Stimulated activated memory B cell treated with anti-CD40 and anti-IgM and Interleukin-4, amounts not matched to agents 10 μg/mL and 1 μg/mL and 100 μg/mL, for 72 hours (primary cell): ENCODE results near the gene FBXL19.
A peak's percentile ranks its signal among the peaks of the same experiment; 100 is the strongest.

ENCODE experiments used
- ATAC-seq: fragments of 150-1000 bp; cut with Tn5 transposase; 2 replicates; pipeline ENCODE4 v1.10.0; 2021
- H3K27ac Mint-ChIP-seq: one replicate; pipeline ENCODE4 v1.8.0; 2022; ENCODE audit warnings: mild to moderate bottlenecking, mixed read lengths
- H3K27me3 Mint-ChIP-seq: one replicate; pipeline ENCODE4 v1.8.0; 2022; ENCODE audit warnings: mixed read lengths
- H3K36me3 Mint-ChIP-seq: one replicate; pipeline ENCODE4 v1.8.0; 2022; ENCODE audit warnings: mixed read lengths
- H3K4me1 Mint-ChIP-seq: one replicate; pipeline ENCODE4 v1.8.0; 2022; ENCODE audit warnings: mixed read lengths
- H3K4me3 Mint-ChIP-seq: one replicate; pipeline ENCODE4 v1.8.0; 2022; ENCODE audit warnings: mild to moderate bottlenecking, moderate library complexity, mixed read lengths
- H3K9me3 Mint-ChIP-seq: one replicate; pipeline ENCODE4 v1.8.0; 2022; ENCODE audit warnings: mixed read lengths

Gene FBXL19

DNA sequence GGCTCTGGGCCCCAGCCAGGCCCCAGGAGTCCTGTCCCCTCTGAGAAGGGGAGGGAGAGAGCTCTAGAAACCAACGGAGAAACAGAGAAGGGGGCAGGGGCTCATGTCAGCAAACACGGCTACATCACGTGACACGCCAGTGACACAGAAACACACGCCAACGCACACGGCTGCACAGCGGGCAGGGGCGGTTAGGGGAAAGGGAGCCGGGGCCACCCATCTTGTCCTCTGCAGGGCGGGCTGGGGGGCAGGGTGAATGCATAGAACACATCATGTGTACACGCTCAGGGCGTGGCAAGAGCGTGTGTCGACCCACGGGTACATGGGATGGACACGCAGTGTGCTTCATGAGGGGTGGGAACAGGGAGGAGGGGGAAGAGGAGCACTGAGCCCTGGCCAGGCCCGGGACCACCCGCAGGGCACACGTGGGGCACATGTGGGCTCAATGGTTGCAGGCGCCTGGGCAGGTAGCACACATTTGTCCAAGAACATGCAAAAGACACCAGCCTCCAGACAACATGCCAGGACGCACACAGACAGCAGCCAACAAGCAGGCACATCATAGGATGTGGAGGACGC is 66.2 kb downstream of the FBXL19 start:
- Mint-ChIP-seq H3K9me3 (no peaks in the 10 kb centered on the region), H3K27ac (no peak overlapping the region), H3K36me3 (peaks cover 13% of the 10 kb centered on the region), H3K27me3 (no peaks in the 10 kb centered on the region), H3K4me3 (no peak overlapping the region), H3K4me1 (peaks cover 12% of the 10 kb centered on the region)
- no peak for ATAC-seq

GRCh38 chr16:30990105-30990504 is 66.7 kb downstream of the FBXL19 start:
- no peak overlapping the region for H3K4me3 Mint-ChIP-seq
- no peaks in the 10 kb centered on the region for H3K27me3 Mint-ChIP-seq
- ATAC-seq: no peak
- peaks cover 13% of the 10 kb centered on the region for H3K36me3 Mint-ChIP-seq
- peaks cover 12% of the 10 kb centered on the region for H3K4me1 Mint-ChIP-seq
- no peaks in the 10 kb centered on the region for H3K9me3 Mint-ChIP-seq
- H3K27ac Mint-ChIP-seq: no peak overlapping the region

DNA sequence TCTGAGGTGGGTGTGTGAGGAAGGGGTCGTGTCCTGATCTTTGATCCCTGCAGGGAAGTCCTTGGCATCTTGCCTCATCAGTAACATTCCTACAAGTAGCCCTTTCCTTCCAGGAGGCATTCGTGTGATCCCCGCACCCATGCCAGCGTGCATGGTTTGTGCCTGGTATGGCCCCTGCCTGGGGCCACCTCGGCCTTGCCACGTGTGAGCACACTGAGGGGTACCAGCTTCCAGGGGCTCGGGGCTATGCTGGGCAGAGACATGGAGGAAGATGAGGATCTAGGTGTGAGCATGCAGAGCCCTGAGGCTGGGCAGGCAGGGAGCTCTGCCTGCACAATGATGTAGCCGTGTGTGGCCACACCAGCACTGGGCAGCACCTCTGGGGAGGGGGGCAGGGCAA is 67.7 kb downstream of the FBXL19 start:
- Mint-ChIP-seq H3K36me3 (peaks cover 12% of the 10 kb centered on the region), H3K27me3 (no peaks in the 10 kb centered on the region), H3K4me3 (no peak overlapping the region), H3K4me1 (peaks cover 13% of the 10 kb centered on the region), H3K9me3 (no peaks in the 10 kb centered on the region), H3K27ac (no peak overlapping the region)
- no peak for ATAC-seq

DNA sequence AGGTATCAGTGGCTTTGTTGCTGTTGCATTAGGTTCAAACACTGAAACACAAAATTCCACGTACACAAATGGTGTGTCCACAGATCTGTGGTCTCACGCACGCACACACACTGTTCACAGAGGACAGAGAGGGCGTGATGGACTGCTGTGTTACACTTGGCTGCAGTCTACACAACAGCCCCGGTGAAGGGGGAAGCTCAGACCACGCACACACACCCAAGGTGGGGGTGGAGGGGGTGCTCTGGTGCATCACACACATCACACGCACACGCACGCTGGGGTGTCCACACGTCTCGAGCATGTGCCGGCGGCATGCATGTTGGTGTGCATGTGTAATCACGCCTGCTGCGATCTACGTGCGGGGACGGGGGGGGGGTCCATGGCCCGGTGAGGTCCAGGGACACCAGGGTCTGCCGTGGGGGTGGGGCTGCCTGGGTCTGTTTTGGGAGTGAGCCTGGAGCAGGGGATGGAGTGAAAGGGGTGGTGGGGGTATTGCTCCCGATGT is 69.0 kb downstream of the FBXL19 start:
- H3K27ac Mint-ChIP-seq: no peak overlapping the region
- no peaks in the 10 kb centered on the region for H3K36me3 Mint-ChIP-seq
- H3K9me3 Mint-ChIP-seq: no peaks in the 10 kb centered on the region
- no peaks in the 10 kb centered on the region for H3K27me3 Mint-ChIP-seq
- no peak for ATAC-seq
- no peak overlapping the region for H3K4me3 Mint-ChIP-seq
- peaks cover 22% of the 10 kb centered on the region for H3K4me1 Mint-ChIP-seq

DNA sequence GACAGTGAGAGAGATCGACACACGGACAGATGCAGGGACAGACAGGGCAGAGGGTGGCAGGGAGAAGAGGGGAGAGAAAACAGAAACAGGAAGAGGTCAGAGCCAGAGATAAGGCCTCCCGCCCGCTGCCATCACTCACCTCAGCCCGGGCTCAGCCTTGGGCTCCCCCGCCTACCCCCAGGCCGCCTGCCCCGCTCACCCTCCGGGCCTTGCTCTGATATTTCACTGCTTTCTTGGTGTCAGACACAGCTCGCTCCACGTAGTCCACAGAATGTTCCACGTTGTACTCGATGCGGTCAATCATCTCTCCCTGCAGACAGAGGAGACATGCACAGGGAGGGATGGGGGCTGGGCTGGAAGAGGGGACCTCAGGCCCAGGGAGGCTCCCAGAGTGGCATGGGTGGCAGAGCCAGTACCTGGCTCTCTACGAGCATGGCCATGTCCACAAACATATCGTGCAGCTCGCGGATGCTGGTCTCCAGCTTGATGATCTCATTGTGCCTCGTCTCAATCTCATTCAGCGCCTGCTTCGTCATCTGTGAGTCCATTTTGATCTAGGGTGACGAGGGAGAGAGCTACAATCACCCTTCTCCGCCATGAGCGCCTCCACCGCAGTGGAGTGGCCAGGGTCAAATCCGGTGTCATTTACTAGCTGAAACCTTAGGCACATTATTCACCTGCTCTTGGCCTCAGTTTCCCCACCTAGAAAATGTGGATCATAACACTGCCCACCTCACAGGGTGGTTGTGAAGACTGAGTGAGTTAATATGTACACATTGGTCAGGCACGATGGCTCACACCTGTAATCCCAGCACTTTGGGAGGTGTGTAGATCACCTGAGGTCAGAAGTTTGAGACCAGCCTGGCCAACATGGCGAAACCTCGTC is 69.8 kb downstream of the FBXL19 start:
- Mint-ChIP-seq H3K4me1 (peaks cover 26% of the 10 kb centered on the region), H3K36me3 (no peaks in the 10 kb centered on the region), H3K27me3 (no peaks in the 10 kb centered on the region), H3K9me3 (no peaks in the 10 kb centered on the region), H3K27ac (no peak overlapping the region), H3K4me3 (no peak overlapping the region)
- ATAC-seq: no peak

- H3K27ac Mint-ChIP-seq: peak overlapping the region; percentile 88
- H3K27me3 Mint-ChIP-seq: no peaks in the 10 kb centered on the region
- H3K4me1 Mint-ChIP-seq: peaks cover 26% of the 10 kb centered on the region
- H3K4me3 Mint-ChIP-seq: peak overlapping the region; percentile 89
- no peaks in the 10 kb centered on the region for H3K36me3 Mint-ChIP-seq
- no peaks in the 10 kb centered on the region for H3K9me3 Mint-ChIP-seq
- no peak for ATAC-seq
Measured at GRCh38 chr16:30995927-30996323, 72.6 kb downstream of the FBXL19 start.

GRCh38 chr16:30996324-30996984 is 73.1 kb downstream of the FBXL19 start:
- Mint-ChIP-seq H3K9me3 (no peaks in the 10 kb centered on the region), H3K4me3 (peak overlapping the region; percentile 89), H3K36me3 (no peaks in the 10 kb centered on the region), H3K4me1 (peaks cover 26% of the 10 kb centered on the region), H3K27me3 (no peaks in the 10 kb centered on the region), H3K27ac (peak overlapping the region; percentile 88)
- peak; percentile 25 for ATAC-seq

DNA sequence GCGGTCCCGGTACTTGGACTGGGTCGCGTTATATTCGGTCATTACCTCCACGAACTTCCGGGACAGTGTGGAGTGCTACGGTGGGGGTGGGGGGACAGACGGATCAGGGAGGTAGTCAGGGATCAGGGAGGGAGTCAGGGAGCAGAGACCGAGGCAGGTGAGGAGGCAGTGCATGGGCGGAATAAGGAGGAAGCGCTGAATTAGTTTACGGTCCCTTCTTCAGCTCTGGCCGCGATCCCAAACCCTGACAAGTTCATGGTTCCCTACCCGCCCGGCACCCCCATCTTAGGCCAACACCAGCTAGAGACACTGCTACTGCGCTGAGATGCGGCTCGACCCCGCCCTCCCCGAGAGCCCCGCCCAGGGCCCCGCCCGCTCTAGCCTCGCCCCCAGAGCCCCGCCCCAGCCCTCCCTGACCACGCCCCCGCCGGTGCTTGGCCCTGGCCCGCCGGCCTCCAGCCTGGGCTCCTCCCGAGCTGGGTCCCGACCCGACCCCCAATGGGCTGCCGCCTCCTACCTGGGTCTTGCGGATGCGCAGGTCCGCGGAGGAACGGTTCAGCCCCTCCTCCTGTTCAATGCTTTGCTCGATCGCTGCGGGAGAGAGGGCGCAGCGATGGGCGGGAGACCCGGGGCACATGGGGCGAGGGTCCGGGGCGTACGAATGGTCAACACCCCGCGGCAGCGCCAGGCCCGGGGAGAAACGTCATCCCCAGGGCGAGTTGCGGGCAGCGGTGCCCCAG is 73.8 kb downstream of the FBXL19 start:
- ATAC-seq: peak; percentile 95
- H3K9me3 Mint-ChIP-seq: no peaks in the 10 kb centered on the region
- H3K4me1 Mint-ChIP-seq: peaks cover 26% of the 10 kb centered on the region
- no peaks in the 10 kb centered on the region for H3K36me3 Mint-ChIP-seq
- peak overlapping the region; percentile 88 for H3K27ac Mint-ChIP-seq
- no peaks in the 10 kb centered on the region for H3K27me3 Mint-ChIP-seq
- peak overlapping the region; percentile 89 for H3K4me3 Mint-ChIP-seq

GRCh38 chr16:30997725-30998711 is 74.6 kb downstream of the FBXL19 start:
- peak overlapping the region; percentile 88 for H3K27ac Mint-ChIP-seq
- no peak for ATAC-seq

More at GRCh38 chr16:30997725-30998711, 74.6 kb downstream of the FBXL19 start:
- no peaks in the 10 kb centered on the region for H3K36me3 Mint-ChIP-seq
- H3K4me3 Mint-ChIP-seq: peak overlapping the region; percentile 89
- peaks cover 26% of the 10 kb centered on the region for H3K4me1 Mint-ChIP-seq
- H3K9me3 Mint-ChIP-seq: no peaks in the 10 kb centered on the region
- no peaks in the 10 kb centered on the region for H3K27me3 Mint-ChIP-seq
